Activated CD8-positive, alpha-beta T cell treated with anti-CD3 and anti-CD28 coated beads for 36 hours (primary cell): ENCODE results near the gene BPIFA3. TPM values are rescaled to one million over a fixed set of nuclear protein-coding genes. Genes with fewer than 3 reads are reported as not detected.

Experiments used
- ATAC-seq: fragments of 200-7000 bp; cut with Tn5 transposase; one replicate; pipeline ENCODE4 v1.10.0; 2021; ENCODE audit warnings: mild to moderate bottlenecking, moderate library complexity
- CTCF ChIA-PET: fragments of 350-600 bp; sonication (Branson Sonifier 250); formaldehyde crosslinking; loops from one replicate; lab custom pipeline; 2021; ENCODE audit warnings: antibody characterized with exemption; lab: Charles Lee
- POLR2A ChIA-PET: fragments of 350-600 bp; sonication (Branson Sonifier 250); formaldehyde crosslinking; loops from one replicate; lab custom pipeline; 2021; ENCODE audit warnings: antibody characterized with exemption; lab: Charles Lee
- DNase-seq: peaks from one replicate; pipeline ENCODE4 v3.0.0-alpha.2; 2020
- H3K27ac Mint-ChIP-seq: one replicate; pipeline ENCODE4 v1.8.0; 2021; ENCODE audit warnings: mild to moderate bottlenecking, mixed read lengths
- H3K27me3 Mint-ChIP-seq: one replicate; pipeline ENCODE4 v1.8.0; 2021; ENCODE audit warnings: mixed read lengths
- H3K36me3 Mint-ChIP-seq: one replicate; pipeline ENCODE4 v1.8.0; 2021; ENCODE audit warnings: low read depth, mixed read lengths
- H3K4me1 Mint-ChIP-seq: one replicate; pipeline ENCODE4 v1.8.0; 2021; ENCODE audit warnings: low read depth, mixed read lengths
- H3K4me3 Mint-ChIP-seq: one replicate; pipeline ENCODE4 v1.8.0; 2021; ENCODE audit warnings: mild to moderate bottlenecking, moderate library complexity, mixed read lengths
- H3K9me3 Mint-ChIP-seq: one replicate; pipeline ENCODE4 v1.8.0; 2021; ENCODE audit warnings: mixed read lengths
- CTCF ChIP-seq: fragments of 200-600 bp; IDR thresholded peaks from one replicate; pipeline ENCODE4 v1.8.0; 2022; ENCODE audit warnings: antibody characterized with exemption, mild to moderate bottlenecking
- intact Hi-C: fragments of 100-400 bp; cut with micrococcal nuclease; formaldehyde crosslinking; loops from one replicate; pipeline ENCODE4 v1.10.0; 2022
- total RNA-seq, 2 experiments: library from RNA; stranded (reverse); gene quantifications; one replicate each; pipeline ENCODE4 v1.2.3, GENCODE V29; 2021

The BPIFA3 gene
- total RNA-seq, 2 experiments from 2014 or later: not detected

GRCh38 chr20:33246077-33246476 is 28.9 kb downstream of the BPIFA3 start:
- Mint-ChIP-seq H3K36me3 (no peaks in the 10 kb centered on the region), H3K4me3 (no peak overlapping the region), H3K27ac (no peak overlapping the region), H3K27me3 (no peaks in the 10 kb centered on the region), H3K9me3 (no peaks in the 10 kb centered on the region), H3K4me1 (no peaks in the 10 kb centered on the region)
- no peak for DNase-seq
- ChIA-PET CTCF (interaction anchor here (1.3 to 1.8 kb wide), 3 partner anchors 11 to 46 kb away, joined by 3 to 6 read pairs (median 3); no protein-coding TSS in a partner anchor), POLR2A (no interaction called here)
- intact Hi-C loops: no loop called here
- TF ChIP-seq CTCF: no peak
- ATAC-seq: no peak

GRCh38 chr20:33249456-33249855 is 32.3 kb downstream of the BPIFA3 start:
- Mint-ChIP-seq H3K4me3 (no peak overlapping the region), H3K36me3 (no peaks in the 10 kb centered on the region), H3K4me1 (no peaks in the 10 kb centered on the region), H3K27ac (no peak overlapping the region), H3K27me3 (peaks cover 2% of the 10 kb centered on the region), H3K9me3 (no peaks in the 10 kb centered on the region)
- DNase-seq (no peak), ATAC-seq (no peak)
- ChIA-PET POLR2A (no interaction called here), CTCF (interaction anchor here (2.0 kb wide), 1 partner anchor 12 kb away, joined by 4 read pairs; no protein-coding TSS in a partner anchor)
- no peak for TF ChIP-seq CTCF
- intact Hi-C loops: no loop called here

- no peak for ATAC-seq
- no peak for DNase-seq
- CTCF ChIA-PET: no interaction called here
- no peak for TF ChIP-seq CTCF
- H3K27me3 Mint-ChIP-seq: peaks cover 4% of the 10 kb centered on the region
- H3K27ac Mint-ChIP-seq: no peak overlapping the region
- no peaks in the 10 kb centered on the region for H3K4me1 Mint-ChIP-seq
- no peaks in the 10 kb centered on the region for H3K9me3 Mint-ChIP-seq
- H3K4me3 Mint-ChIP-seq: no peak overlapping the region
- POLR2A ChIA-PET: no interaction called here
- H3K36me3 Mint-ChIP-seq: no peaks in the 10 kb centered on the region
- intact Hi-C loops: no loop called here
Observed at GRCh38 chr20:33250666-33251065, 33.5 kb downstream of the BPIFA3 start.

GRCh38 chr20:33251496-33251895 is 34.3 kb downstream of the BPIFA3 start:
- H3K4me3 Mint-ChIP-seq: no peak overlapping the region
- H3K27ac Mint-ChIP-seq: no peak overlapping the region
- intact Hi-C loops: no loop called here

GRCh38 chr20:33252460-33252859 is 35.3 kb downstream of the BPIFA3 start:
- ATAC-seq: no peak
- Mint-ChIP-seq H3K27me3 (peaks cover 4% of the 10 kb centered on the region), H3K9me3 (no peaks in the 10 kb centered on the region), H3K27ac (no peak overlapping the region), H3K4me1 (no peaks in the 10 kb centered on the region), H3K36me3 (no peaks in the 10 kb centered on the region), H3K4me3 (no peak overlapping the region)
- POLR2A ChIA-PET: interaction anchor here (1.0 kb wide), 1 partner anchor 93 kb away, joined by 3 read pairs; no protein-coding TSS in a partner anchor
- DNase-seq: no peak
- TF ChIP-seq CTCF: no peak
- intact Hi-C loops: no loop called here
- CTCF ChIA-PET: interaction anchor here (1.4 kb wide), 1 partner anchor 10 kb away, joined by 3 read pairs; no protein-coding TSS in a partner anchor

More at GRCh38 chr20:33251496-33251895, 34.3 kb downstream of the BPIFA3 start:
- no peak for ATAC-seq
- Mint-ChIP-seq H3K4me1 (no peaks in the 10 kb centered on the region), H3K36me3 (no peaks in the 10 kb centered on the region), H3K27me3 (peaks cover 4% of the 10 kb centered on the region), H3K9me3 (no peaks in the 10 kb centered on the region)
- no peak for TF ChIP-seq CTCF
- ChIA-PET CTCF (no interaction called here), POLR2A (interaction anchor here (1.0 kb wide), 1 partner anchor 94 kb away, joined by 3 read pairs; no protein-coding TSS in a partner anchor)
- no peak for DNase-seq
